DND-41 (cell line): ENCODE data around the gene FCAMR.

Experiments used
- EZH2 ChIP-seq: IDR thresholded peaks from 3 replicates; pipeline ENCODE4 v1.6.1; 2012; ENCODE audit warnings: borderline replicate concordance, low read depth, mild to moderate bottlenecking, moderate library complexity, low read length, inconsistent platforms; ENCODE audit not compliant: severe bottlenecking
- TF ChIP-seq, protein P1 (sequence below): IDR thresholded peaks from 2 replicates; pipeline ENCODE4 v1.5.1; 2012; ENCODE audit warnings: borderline replicate concordance, low read length, moderate library complexity, mild to moderate bottlenecking; ENCODE audit not compliant: poor library complexity, severe bottlenecking; ENCODE audit errors: extremely low read depth

DNA sequence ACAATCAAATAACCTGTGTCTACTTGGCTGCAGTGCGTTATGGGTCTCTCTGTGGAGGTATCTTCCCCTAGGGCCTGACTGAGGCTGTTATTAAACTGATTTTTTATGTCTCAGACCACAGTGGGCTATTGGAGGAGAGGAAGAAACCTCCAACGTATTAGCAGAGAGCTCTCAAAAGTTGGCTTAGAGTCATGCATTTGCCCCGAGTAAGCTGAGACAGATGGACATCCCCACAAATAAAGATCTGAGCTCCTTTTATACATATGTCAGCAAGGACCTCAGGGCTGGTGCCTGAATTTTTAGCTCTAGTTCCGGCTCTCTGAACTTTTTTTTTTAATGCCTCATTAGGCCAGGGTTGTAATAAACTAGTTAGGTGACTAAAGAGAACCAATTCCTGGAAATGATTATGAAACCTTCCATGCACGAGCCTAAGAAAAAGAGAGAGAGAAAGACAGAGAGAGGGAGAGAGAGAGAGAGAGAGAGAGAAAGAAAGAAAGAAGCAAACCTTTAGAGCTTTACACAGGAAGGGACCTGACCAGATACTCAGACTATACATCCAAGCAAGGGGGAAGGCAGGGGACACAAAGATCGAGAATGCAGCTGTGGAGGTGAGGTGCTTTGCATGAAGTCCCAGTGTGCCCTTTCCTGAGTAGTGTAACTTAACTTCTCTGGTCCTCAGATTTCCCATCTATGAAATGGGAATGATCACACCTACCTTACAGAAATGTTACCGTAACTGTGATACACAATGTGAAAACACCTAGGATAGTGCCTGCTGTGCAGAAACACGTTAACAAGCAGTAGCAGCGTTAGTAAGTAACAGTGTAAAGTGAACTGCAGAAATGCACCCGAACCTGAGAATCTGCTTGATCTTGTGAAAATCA, 15.6 kb downstream of the FCAMR start:
- TF ChIP-seq, protein P1, sequence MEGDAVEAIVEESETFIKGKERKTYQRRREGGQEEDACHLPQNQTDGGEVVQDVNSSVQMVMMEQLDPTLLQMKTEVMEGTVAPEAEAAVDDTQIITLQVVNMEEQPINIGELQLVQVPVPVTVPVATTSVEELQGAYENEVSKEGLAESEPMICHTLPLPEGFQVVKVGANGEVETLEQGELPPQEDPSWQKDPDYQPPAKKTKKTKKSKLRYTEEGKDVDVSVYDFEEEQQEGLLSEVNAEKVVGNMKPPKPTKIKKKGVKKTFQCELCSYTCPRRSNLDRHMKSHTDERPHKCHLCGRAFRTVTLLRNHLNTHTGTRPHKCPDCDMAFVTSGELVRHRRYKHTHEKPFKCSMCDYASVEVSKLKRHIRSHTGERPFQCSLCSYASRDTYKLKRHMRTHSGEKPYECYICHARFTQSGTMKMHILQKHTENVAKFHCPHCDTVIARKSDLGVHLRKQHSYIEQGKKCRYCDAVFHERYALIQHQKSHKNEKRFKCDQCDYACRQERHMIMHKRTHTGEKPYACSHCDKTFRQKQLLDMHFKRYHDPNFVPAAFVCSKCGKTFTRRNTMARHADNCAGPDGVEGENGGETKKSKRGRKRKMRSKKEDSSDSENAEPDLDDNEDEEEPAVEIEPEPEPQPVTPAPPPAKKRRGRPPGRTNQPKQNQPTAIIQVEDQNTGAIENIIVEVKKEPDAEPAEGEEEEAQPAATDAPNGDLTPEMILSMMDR = no peak
- no peak for TF ChIP-seq EZH2
